Kidney (tissue), 14 donors: ENCODE measurements around the gene DPP6. TPM values are rescaled to one million over a fixed set of nuclear protein-coding genes. Genes with fewer than 3 reads are reported as not detected.

Experiments
- DNase-seq, 5 donors: peaks; one replicate each; pipeline ENCODE4 v3.0.0-alpha.2; 2013 to 2020
- FAIRE-seq: peaks from 2 replicates; lab custom pipeline; 2012; peaks lifted over from hg19 to GRCh38; lab: Jason Lieb, UNC
- H3K27ac ChIP-seq, 2 donors: one replicate each; pipeline ENCODE4 v1.7.0; 2013; ENCODE audit warnings: low read depth in 2 of 2, low read length in 2 of 2, inconsistent platforms in 1 of 2
- H3K27me3 ChIP-seq: one replicate; pipeline ENCODE4 v1.7.1; 2013; ENCODE audit warnings: low read length, inconsistent platforms; ENCODE audit not compliant: control insufficient read depth, insufficient read depth
- H3K36me3 ChIP-seq, 3 donors: one replicate each; pipeline versions ENCODE4 v1.7.0 to v1.7.1; 2013; ENCODE audit warnings: low read length in 3 of 3, control low read depth in 1 of 3, inconsistent platforms in 1 of 3; ENCODE audit not compliant: insufficient read depth in 3 of 3, control insufficient read depth in 2 of 3
- H3K4me1 ChIP-seq, 3 donors: one replicate each; pipeline versions ENCODE4 v1.7.0 to v1.7.1; 2013; ENCODE audit warnings: low read length in 3 of 3, inconsistent platforms in 1 of 3, low read depth in 1 of 3; ENCODE audit not compliant: control insufficient read depth in 2 of 3, insufficient read depth in 2 of 3
- H3K4me3 ChIP-seq, 3 donors: one replicate each; pipeline versions ENCODE4 v1.7.0 to v1.8.1; 2013; ENCODE audit warnings: low read length in 3 of 3, control low read depth in 1 of 3, inconsistent platforms in 1 of 3
- H3K9ac ChIP-seq, 3 donors: one replicate each; pipeline versions ENCODE4 v1.7.0 to v1.7.1; 2013; ENCODE audit warnings: low read length in 3 of 3, control low read depth in 1 of 3, inconsistent platforms in 1 of 3
- H3K9me3 ChIP-seq, 3 donors: one replicate each; pipeline versions ENCODE4 v1.7.0 to v1.7.1; 2013; ENCODE audit warnings: low read length in 3 of 3, control low read depth in 1 of 3, inconsistent platforms in 1 of 3; ENCODE audit not compliant: control insufficient read depth in 2 of 3, insufficient read depth in 1 of 3
- intact Hi-C: fragments of 100-400 bp; cut with DNase I; formaldehyde crosslinking; loops from one replicate; pipeline ENCODE4 v1.11.1; 2022
- polyA plus RNA-seq: library from polyadenylated mRNA; stranded (reverse); fragments of 350-450 nt; fragmentation: Illumina TruSeq; extraction: RNeasy Lipid Tissue Mini Kit (QIAGEN cat#74804); gene quantifications from one replicate; pipeline ENCODE4 v1.2.3, GENCODE V29; 2014; ENCODE audit warnings: low read depth, low replicate concordance; ENCODE audit not compliant: insufficient read depth
- total RNA-seq: library from RNA; stranded (reverse); fragmentation: NEBNext Ultra II Directional; extraction: Animal tissue kit (Norgen Biotek cat#: 25700); gene quantifications from one replicate; pipeline ENCODE4 v1.2.1, GENCODE V29; 2021
- TF ChIP-seq, protein P1 (sequence below): IDR thresholded peaks from 3 replicates; pipeline ENCODE4 v1.5.1; 2012; ENCODE audit warnings: mild to moderate bottlenecking, moderate library complexity, borderline replicate concordance; ENCODE audit not compliant: insufficient read depth; ENCODE audit errors: extremely low read depth
- donor health status: control.
- donor health status: control.
- donor health status: control.
- donor health status: control.
- donor health status: control.
- donor health status: DM: yes; HTN: yes; CAD: no.
- donor health status: Normal renal cell carcinoma (clear cell type).

The DPP6 gene
- total and polyA plus RNA-seq, 2 donors from 2014 or later, result 1.8 to 6.9 TPM

DNA sequence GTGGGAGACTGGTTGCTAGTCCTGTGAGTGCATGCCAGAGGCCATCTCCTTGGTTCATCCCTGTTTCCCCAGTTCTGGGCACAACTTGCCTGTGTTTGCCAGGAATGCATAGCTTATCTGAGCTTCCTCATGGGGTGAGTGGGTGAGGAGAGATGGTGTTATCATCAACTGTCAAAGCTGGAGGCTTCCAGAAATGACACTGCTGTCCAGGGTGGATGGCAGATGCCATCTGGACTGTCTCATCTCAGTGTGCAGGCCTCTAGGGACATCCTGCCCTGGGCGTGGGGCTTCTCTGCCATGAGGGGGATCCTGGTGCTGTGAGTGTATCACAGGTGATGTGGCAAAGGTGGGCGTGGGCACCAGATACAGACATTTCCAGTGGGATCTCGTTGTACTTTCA lies 328.6 kb downstream of the DPP6 start:
- FAIRE-seq (no peak), DNase-seq (no peak)
- Histone ChIP-seq H3K36me3 (no peaks in the 10 kb centered on the region), H3K4me1 (no peaks in the 10 kb centered on the region), H3K27me3 (no peaks in the 10 kb centered on the region), H3K9ac (no peak overlapping the region), H3K27ac (no peak overlapping the region), H3K9me3 (no peaks in the 10 kb centered on the region), H3K4me3 (no peak overlapping the region)
- TF ChIP-seq, protein P1, sequence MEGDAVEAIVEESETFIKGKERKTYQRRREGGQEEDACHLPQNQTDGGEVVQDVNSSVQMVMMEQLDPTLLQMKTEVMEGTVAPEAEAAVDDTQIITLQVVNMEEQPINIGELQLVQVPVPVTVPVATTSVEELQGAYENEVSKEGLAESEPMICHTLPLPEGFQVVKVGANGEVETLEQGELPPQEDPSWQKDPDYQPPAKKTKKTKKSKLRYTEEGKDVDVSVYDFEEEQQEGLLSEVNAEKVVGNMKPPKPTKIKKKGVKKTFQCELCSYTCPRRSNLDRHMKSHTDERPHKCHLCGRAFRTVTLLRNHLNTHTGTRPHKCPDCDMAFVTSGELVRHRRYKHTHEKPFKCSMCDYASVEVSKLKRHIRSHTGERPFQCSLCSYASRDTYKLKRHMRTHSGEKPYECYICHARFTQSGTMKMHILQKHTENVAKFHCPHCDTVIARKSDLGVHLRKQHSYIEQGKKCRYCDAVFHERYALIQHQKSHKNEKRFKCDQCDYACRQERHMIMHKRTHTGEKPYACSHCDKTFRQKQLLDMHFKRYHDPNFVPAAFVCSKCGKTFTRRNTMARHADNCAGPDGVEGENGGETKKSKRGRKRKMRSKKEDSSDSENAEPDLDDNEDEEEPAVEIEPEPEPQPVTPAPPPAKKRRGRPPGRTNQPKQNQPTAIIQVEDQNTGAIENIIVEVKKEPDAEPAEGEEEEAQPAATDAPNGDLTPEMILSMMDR, result no peak
- intact Hi-C loops, result no loop called here

DNA sequence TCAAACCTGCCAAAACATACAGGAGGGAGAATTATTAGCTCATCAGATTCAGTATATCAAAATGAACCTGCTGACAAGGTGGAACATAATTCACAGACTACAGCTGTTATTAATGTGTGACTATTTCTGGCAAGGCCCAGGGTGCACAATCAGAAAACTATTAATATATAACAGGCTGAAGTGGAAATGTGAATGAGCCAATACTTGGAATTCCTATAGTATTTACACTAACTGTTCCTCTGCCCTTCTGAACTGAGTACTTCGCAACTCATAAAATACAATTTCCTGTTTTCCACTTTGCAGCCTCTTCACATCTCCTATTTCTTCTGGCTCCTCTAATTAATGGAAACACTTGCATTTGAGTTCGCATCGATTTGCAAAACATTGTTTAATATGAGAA lies 330.8 kb downstream of the DPP6 start:
- no peaks in the 10 kb centered on the region for H3K9me3 ChIP-seq
- no peaks in the 10 kb centered on the region for H3K36me3 ChIP-seq
- FAIRE-seq, result no peak
- H3K4me3 ChIP-seq, result no peak overlapping the region
- DNase-seq, result peak in 2 of 5 donors; percentile 32 to 59
- no peak overlapping the region for H3K27ac ChIP-seq
- H3K27me3 ChIP-seq, result no peaks in the 10 kb centered on the region
- no peaks in the 10 kb centered on the region for H3K4me1 ChIP-seq
- TF ChIP-seq, protein P1, result no peak
- intact Hi-C loops, result no loop called here
- H3K9ac ChIP-seq, result no peak overlapping the region

DNA sequence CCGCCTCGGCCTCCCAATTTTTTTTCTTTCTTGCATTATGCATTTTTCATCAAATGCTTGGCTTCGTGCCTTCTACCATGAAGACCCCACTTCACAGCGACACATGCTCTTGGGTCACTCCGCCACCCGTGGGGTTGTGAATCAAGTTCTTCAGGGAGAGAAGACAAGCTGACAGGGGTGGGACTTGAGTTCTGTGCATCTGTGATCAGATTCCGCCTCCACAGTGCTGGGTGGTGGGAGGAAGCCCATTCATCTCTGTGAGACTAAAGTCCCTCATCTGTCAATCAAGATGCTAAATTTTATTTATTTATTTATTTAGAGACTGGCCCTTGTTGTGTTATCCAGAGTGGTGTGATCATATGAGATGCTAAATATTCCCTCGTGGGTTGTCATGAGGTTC lies 333.0 kb downstream of the DPP6 start:
- no peak overlapping the region for H3K4me3 ChIP-seq
- DNase-seq, result no peak
- intact Hi-C loops, result no loop called here
- TF ChIP-seq, protein P1, result no peak
- no peaks in the 10 kb centered on the region for H3K4me1 ChIP-seq
- FAIRE-seq, result no peak
- H3K36me3 ChIP-seq, result no peaks in the 10 kb centered on the region
- no peaks in the 10 kb centered on the region for H3K27me3 ChIP-seq
- no peak overlapping the region for H3K9ac ChIP-seq
- H3K27ac ChIP-seq, result no peak overlapping the region
- H3K9me3 ChIP-seq, result no peaks in the 10 kb centered on the region

DNA sequence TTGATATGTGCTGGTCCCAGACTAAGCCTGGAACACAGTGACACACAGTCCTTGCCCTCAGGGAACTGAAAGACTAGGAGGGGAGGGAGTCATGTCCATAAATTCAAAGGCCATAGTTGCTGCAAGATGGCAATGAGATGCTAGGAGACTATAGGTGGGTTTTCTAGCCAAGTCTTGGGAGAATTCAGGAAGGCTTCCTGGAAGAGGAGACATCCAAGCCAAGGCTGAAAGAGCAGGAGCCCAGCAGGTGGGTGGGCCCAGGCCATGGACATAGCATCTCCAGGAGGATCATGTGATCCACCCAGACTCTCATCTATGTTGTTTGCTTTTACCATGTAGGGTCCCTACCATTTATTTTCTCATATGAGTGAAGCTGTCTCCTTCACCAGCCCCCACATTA lies 335.1 kb downstream of the DPP6 start:
- Histone ChIP-seq H3K4me1 (no peaks in the 10 kb centered on the region), H3K27ac (no peak overlapping the region), H3K27me3 (no peaks in the 10 kb centered on the region), H3K9me3 (no peaks in the 10 kb centered on the region), H3K9ac (no peak overlapping the region), H3K36me3 (no peaks in the 10 kb centered on the region), H3K4me3 (no peak overlapping the region)
- intact Hi-C loops, result no loop called here
- FAIRE-seq (no peak), DNase-seq (no peak)
- TF ChIP-seq, protein P1, result no peak
